GM21723 (cell line): ENCODE measurements around the gene GRIK5.

Source experiments
- ATAC-seq: cut with Tn5 transposase; IDR thresholded peaks from one replicate; pipeline ENCODE4 v1.9.1; 2021; ENCODE audit warnings: mild to moderate bottlenecking, moderate library complexity; ENCODE audit not compliant: unreplicated experiment

Gene GRIK5

DNA sequence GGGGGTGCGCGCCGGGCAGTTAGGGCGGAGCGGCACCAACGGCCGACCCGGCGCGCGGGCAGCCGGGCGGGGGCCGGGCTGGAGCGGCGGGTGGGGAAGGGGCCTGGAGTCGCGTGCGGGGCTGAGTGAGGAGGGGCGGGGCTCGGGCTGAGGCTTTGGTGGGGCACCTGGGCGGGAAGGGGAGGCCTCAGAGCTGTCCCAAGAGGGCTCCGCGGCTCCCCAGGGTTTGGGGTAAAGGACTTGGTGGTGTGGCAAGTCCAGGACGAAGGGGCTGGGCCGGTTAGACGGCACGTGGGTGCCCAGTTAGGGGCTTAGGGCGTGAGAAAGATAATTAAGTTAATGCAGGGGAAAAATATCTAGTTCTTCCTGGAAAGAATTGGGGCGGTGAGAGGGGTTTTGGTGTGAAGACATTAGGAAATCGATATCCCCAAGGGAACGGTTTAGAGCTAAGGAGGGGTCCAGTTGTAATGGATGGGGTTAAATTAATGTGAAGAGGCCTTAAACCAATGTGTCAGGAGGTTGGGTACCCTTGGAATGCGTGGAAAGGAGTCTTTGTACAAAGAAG, 6.5 kb upstream of the GRIK5 start:
- ATAC-seq, result no peak

DNA sequence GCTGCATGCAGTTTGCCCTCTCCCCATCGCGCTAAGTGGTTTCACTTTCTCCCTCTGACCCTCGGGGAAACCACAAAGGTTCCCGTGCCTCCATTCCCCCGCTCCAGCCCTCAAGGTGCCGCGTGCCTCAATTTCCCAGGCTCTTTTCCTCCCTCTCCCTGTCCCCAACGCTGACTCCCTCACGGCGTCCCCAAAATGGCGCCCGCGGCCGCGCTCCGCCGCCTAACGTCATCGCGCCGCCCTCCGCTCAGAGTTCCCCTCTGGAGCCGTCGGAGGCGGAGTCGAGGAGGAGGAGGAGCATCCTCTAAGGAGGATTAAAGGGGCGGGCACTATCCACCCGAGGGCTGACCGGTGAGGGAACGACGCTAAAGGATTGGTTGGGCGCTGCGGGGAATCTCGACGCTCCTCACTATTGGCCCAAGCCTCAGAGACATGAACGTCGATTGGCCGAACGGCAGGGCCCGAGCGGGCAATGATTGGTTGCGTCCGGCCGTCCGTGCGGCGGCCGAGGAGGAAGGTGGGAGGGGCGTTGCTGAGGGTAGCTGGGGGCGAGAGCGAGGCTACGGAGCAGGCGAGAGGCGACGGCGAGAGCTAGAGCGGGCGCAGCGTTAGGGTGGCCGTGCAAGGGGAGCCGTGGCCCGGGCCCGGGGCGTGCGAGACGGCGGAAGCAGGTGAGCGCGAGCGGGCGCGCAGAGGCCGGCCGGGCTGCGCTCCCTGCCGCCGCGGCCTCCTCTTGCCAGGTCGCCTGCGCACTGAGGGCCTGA, 5.8 kb upstream of the GRIK5 start, which contains the start of gene ZNF574:
ZNF574 (plus strand) TSS at position 551 of the 764 bp plus-strand sequence. CDS start 2,441 bp downstream, outside the sequence.
- peak; percentile 90 for ATAC-seq

DNA sequence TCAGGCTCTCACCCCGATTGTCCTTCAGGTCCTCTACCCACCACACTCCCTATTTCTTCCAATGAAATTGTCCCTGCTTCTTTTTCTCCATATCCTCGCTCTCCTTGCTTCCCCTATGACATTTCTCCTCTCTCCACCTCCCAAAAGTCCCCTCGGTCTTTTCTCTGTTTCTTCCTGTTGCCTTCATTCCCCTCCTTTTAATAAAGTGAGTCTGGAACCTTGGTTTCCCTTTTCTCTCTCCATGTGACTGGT, 5.3 kb upstream of the GRIK5 start:
- ATAC-seq, result no peak

DNA sequence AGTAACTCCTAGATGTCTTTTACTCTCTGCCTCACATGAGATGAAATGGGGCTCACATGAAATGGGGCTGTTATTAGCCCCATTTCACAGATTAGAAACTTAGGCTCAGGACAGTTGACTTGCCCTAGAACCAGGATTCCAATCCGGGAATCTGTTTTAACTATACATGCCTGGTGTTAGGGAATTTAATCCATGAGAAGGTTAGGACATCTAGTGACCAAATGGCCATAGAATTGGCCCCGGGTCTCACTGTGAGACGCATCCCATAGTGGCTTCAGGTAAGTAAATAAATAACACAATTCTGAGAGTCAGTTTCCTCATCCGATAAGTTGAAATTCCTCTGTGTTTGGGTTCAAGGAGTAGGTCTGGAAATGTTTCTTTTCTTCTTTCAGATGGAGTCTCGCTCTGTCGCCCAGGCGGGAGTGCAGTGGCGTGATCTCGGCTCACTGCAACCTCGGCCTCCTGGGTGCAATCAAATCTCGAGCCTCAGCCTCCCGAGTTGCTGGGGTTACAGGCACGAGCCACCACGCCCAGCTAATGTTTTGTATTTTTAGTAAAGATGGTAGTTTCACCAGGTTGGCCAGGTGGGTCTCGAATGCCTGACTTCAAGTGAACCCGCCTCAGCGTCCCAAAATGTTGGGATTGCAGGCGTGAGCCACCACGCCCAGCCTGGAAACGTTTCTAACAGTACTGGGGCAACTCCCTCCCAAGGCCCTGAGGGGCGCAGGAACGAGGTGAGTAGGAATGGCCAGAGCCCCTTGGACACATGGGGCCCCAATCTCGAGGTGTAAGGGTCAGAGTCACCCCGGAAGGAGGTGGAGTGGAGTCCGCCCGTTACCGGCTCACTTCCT, 4.7 kb upstream of the GRIK5 start:
- no peak for ATAC-seq

DNA sequence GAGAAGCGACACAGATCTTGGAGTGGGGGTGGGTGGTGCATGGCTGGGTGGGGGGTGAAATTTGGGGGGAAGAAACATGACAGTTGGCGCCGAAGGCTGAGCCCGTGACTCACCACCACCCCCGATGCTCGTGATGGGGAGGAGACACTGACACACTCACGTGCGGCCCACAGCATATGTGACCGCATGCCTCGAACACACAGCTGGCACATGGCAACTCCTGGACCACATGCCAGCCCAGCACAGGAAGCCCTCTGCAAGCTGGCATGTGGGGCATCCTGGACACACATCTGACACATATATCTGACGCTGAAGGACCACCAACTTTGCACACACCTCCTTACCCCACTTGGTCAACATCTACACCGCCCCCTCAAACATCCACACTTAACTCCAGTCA, 1.2 kb upstream of the GRIK5 start:
- ATAC-seq, result no peak

DNA sequence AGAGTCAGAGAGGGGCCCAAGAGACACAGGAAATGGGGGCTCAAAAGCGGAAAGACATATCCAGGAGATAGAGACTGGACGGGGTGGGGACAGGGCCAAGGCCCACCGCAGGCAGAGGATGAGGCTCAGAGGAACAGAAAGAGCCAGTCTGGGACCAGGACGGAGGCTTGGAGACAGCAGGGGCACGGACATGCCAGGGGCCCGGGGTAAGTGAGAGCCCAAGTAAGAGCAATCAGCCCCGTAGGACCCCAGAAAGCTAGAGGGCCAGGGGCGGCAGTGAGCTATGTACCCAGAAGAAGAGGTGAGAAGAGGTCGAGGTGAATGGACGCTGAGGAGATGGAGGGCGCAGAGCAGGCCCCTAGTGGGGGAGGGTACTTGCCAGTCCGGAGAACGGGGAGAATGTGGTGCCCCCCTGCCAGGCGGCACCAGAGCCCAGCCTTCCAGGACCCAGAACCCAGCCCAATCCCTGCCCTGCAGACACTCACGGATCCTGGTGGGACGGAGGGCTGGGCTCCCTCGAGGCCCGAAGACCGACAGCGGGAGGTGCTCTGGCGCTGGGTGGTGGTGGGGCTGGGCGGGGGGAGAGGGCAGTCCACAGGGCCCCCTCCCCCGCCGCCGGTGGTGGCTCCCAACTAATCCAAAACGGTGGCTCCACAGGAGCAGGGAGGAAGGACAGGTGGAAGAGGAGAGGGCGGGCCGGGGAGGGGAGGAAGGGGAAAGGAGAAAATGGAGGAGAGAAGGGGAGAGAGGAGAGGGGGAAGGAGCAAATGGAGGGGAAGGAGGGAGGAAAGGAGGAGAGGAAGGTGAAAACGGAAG, 1.0 kb downstream of the GRIK5 start:
- no peak for ATAC-seq

DNA sequence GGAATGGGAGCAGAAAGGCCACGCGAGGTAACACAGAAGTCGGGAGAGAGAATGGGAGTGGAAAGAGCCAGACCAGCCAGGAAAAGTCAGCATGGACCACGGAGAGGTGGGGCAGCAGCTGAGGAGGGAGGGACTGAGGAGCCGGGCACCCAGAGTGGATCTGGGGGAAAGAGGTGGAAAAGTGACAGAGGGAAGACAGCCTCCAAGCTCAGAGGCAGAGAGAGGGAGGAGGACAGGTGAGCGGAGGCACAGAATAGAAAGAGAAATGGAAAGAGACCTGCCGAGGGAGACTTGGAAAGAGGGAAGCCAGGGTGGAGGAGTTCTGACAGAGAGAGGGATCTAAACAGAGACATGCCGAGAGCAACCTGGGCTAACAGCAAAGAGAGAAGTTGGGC, 1.6 kb downstream of the GRIK5 start:
- ATAC-seq, result no peak

DNA sequence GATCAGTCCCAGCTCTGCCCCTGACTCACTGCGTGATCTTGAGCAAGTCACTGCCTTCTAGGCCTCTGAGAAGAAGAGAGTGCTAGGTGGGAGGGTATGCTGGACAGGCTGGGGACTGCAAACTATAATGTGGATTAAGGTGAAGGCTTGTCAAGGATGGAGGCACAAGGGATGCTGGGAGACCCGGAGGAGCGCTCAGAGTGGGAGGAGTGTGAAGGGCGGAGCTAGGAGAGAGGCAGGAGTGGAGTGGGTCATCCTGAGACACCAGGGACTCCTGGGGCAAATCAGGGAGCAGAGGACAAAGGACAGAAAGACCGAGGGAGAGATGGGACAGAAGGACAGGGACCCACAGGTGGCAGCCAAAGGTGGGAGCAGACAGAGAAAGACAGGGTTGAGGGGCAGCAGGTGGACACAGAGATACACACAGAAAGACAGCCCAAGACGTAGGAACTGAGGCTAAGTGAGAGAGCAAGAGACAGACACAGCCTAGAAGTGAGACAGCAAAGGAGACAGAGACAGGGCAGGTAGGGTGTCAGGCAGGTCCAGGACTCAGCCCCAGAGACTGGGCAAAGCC, 2.6 kb downstream of the GRIK5 start:
- ATAC-seq, result no peak

DNA sequence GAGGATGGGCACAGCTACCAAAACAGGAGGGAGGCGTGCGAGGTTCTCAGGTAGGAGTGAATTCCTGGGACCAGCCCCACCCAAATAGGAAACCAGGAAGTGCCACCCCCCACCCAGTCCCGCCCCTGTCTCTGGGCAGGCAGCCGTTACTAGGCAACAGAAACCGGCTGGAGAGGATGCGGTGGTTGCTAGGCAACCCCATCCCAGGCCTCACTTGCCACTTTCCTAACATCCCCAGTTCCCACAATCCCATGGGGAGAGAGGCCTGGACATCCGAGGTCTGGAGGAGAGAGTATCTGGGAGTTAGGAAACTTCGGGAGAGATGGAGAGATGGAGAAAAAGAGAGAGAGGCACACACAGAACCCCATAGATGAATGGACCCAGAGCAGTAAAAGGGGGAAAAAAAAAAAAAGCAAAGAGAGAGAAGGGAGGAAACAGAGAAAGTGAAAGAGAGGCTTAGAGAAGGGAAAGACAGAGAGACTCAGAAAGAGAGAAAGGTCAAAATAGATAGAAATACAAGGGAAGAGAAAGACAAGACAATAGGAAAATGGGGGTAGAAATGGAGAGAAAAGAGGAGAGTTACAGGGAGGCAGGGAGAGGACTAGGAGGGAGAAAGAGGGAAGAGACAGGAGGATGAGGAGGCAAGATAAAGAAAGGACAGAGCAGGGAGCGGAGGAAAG, 3.8 kb downstream of the GRIK5 start:
- ATAC-seq, result no peak

DNA sequence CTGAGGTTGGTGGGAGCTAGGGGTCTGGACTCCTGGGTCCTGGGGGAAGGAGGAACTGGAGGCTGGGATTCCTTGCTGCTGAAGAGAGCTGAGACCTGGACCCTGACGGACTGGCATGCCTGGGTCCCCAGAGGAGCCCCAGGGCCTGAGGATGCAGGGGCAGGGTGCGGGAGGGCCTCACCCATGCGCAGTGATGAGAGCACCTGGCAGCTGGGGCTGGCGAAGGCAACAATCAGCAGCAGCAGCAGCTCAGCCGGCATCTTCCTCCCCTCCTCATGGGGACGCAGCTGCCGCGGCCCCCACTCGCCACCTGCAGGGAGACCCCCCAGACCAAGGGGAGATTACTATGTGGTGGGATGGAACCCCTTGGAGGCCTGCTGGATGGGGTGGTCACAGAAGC, 4.5 kb downstream of the GRIK5 start:
- ATAC-seq, result no peak

DNA sequence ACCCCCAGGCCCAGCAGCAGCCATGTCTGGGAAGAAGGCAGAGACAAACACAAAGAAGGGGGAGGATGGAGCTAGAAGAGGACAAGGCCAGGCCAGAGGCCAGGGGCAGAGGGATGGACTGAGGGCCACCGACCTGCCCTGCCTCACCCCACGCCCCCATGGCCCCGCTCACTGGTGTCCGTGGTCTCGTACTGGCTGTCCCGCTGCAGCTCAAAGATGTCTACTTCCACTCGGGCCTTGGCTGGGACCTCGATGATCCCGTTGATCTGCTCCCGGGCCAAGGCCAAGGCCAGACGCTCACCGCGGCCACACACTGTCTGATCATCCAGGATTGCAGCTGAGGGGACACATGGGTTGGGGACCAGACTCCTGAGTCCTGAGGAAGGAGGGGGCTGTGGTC, 5.0 kb downstream of the GRIK5 start:
- no peak for ATAC-seq

DNA sequence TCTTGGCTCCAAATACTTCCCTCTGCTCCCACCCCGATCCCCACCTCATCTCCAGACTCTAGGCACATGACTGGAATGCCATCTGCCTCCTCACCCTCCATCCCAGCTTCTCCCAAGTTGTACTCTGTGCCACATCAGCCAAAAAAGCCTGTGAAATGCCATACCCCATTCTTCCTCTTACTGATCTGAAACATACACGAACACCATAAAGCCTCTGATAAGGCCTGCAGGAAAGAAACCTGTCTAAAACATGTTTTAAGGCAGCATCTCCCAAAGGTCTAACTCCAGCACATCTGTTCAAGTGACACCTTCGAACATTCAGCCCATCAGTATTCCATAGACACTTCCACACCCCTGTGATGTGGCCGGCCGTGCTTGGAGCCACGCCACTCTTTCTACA, 5.6 kb downstream of the GRIK5 start:
- ATAC-seq, result no peak

DNA sequence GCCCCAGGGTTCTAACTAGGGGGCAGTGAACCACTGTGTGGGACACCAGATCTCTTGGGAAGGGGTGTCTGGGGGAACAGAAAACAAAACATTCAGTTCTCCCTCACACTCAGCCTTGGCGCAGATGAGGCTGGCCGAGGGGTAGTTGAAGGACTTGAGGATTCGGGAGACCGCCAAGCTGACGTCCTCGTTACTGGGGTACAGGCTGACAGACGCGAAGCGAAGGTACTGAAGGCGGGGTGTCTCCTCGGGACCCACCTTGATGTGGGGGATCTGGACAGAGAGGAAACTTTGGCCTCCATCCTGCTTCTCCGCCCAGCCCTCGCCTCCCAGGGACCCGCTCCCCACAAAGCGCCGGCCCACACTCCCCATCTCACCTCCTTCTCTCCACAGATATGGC, 7.6 kb downstream of the GRIK5 start:
- no peak for ATAC-seq

DNA sequence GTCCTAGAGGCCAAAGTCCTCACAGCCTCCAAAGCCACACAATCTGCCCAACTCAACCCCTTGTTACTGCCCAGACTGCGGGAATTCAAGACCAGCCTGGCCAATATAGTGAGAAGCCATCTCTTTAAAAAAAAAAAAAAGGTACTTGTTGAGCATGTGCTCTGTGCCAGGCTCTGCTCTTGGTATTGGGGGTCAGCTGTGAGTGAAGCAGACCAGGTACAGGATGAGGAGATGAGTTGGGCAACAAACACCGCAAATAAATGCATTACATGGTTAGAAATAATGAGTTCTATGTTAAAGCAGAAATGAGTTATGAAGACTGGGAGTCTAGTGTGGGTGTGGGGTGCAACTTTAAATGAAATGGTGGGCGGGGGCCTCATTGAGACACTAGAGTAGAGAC, 9.9 kb downstream of the GRIK5 start:
- no peak for ATAC-seq

DNA sequence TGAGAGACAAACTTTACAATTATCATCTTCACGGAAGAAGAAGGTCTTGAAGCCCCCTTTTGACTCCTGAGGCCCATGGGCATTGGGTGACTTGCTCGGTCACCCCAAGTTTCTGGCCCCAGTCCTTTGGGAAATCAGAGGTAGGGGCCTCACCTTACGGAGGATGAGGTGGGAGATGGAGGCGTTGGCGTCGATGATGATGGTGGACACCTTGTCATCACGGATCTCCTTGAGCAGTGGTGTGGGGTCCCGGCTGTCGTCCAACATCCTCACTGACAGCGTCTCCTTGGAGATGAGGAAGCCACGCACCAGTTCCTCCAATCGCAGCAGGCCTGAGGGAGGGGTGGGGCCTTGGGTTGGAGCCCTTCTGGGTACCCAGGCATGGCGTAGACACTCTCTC, 10.8 kb downstream of the GRIK5 start:
- ATAC-seq, result no peak

DNA sequence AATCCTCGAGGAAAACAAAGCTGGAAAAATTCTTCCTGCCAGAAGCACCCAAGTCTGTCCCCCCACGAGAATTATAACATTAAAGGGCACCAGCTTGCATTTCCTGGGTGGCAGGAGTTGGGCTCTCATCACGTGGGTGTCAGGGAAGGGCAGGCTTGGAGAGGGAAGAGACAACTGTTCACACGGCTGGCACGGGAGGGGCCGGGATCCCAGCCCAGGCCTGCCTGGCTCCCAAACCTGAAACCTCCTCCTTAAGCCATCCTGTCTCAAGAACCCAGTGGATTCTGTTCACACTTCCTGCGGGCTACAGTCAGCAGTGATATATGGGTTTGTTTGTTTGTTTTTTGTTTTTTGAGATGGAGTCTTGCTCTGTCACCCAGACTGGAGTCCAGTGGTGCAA, 12.2 kb downstream of the GRIK5 start:
- ATAC-seq, result no peak

DNA sequence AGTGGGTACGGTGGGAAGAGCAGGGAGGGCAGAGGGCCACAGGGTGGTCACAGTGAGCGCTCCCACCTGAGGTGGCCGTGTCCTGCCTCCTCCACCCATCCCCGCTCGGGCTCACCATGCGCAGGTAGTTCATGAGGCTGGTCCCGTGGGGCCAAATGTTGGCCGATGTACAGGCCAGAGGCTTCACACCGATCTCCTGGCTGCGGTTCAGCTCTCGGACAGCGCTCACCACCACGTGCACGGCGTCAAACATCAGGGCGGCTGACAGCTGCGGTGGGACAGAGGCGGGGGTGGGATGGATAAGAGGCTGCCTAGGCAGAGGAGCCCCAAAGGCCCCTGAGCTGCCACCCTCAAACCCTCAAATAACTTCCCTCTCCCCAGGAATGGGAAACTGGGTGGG, 15.8 kb downstream of the GRIK5 start:
- no peak for ATAC-seq

DNA sequence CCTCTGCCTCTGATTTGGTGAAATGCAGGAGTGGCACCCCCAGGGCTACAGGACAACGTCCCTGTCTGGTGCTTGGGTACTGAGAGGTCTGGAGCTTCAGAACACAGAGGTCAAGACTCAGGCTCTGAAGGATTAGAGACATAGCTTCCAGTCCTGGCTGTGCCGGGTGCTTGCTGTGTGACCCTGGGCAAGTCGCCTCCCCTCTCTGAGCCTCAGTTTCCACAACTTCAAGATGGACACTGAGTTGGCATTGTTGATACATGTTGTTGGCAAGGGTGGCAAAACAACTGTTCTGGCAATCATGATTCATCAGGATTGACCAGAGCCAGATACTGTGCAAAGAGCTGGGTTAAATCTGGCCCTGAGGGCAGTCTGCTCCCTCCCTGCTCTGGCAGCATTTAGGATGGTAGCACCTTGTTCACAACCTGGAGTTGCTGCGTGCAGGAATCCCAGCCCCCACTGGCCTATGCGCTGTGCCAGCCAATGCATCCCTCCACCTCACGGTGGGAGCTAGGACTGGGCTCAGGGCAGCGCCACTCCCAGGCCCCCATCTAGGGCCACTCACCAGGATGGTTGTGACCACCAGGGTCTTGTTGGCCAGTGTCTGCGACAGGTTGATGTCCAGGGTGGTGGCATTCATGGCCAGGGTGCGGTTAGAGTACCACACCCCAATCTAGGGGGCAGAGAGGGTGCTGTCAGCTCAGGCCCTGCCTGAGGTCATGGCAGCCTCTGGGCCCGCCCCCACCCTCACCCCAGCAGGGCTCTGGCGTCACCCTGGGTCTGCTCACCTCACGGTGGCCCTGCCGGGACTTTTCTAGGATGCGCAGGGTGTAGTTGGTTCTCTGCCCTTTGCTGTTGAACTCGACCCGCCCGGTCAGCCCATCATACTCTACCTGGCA, 16.7 kb downstream of the GRIK5 start:
- ATAC-seq, result no peak

DNA sequence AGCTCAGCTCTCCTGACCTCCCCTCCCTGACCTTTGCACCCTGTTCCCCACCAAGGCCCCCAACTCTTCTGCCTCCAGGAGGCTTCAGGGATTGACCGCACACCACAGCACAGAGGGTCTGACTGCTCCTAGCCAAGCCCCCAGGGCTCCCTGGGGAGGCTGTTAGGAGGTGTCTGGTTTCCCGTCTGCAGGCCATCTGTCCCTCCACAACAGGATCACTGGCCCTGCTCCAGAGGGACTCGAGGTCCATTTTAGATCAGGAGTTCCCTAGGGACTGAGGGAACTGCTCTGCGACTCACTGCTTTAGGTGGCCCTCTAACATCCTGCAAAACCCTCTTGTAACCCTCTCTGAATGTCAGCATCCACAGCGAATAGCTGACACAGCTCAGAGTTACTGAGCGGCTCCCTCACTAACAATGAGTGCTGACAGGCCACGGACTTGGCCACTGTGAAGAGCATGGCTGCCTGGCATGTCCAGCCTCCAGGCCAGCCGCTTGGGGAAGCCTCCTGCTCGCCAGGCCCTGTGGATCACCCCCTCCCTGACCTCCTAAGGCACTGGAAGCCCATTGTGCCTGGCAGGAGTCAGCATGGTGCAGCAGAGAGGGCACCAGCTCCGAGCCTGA, 17.7 kb downstream of the GRIK5 start:
- no peak for ATAC-seq
